ENCODE measurements around the gene PRR16.

DNA sequence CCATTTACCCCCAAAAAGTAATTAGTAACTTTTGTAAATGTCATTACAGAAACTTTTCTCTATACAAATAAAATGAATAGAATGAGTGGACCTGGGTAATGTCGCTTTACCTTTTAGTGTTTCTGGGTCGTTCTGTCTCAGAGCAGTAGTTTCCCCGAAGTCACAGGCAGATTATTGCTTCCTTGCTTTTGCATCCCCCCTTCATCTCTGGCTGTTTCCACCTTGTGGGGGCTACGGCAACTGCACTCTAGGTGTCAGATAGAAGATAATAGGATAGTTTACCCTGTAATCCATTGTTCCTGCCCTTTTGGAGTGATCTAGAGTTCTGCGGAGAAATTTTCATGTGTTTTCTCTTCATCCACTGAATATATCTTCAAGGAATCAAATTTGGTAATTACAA is 68.7 kb downstream of the PRR16 start:
- TF ChIP-seq YY1 (IDR thresholded peaks at IDR 0.05; ENCODE audit: insufficient read depth, insufficient read length) (no peak), SUZ12 (IDR thresholded peaks at IDR 0.05; ENCODE audit: extremely low read depth, insufficient read depth, insufficient read length) (no peak)
